GM23338 (cell line): ENCODE results near the gene SIRT7. TPM values are rescaled to one million over a fixed set of nuclear protein-coding genes. Genes with fewer than 3 reads are reported as not detected.

Source experiments
- ATAC-seq: fragments of 200-7000 bp; cut with Tn5 transposase; 3 replicates; pipeline ENCODE4 v1.9.1; 2020
- DNase-seq: peaks from one replicate; pipeline ENCODE4 v3.0.0-alpha.2; 2015; ENCODE audit warnings: low spot score
- H2AFZ ChIP-seq: fragments of 200-600 bp; sonication (generic); 2 replicates; pipeline ENCODE4 v1.8.0; 2016; ENCODE audit warnings: antibody characterized with exemption, mild to moderate bottlenecking, moderate library complexity
- H3F3A ChIP-seq: fragments of 200-600 bp; sonication (generic); replicated peaks from 2 replicates; pipeline ENCODE4 v1.8.0; 2017; ENCODE audit warnings: antibody characterized with exemption, mixed run types, low read depth
- H3K27ac ChIP-seq: fragments of 200-600 bp; sonication (generic); 2 replicates; pipeline ENCODE4 v1.6.1; 2016; ENCODE audit warnings: low read depth
- H3K27me3 ChIP-seq: fragments of 200-600 bp; sonication (generic); 2 replicates; pipeline ENCODE4 v1.8.0; 2016; ENCODE audit warnings: mild to moderate bottlenecking, mixed run types, moderate library complexity; ENCODE audit not compliant: insufficient read depth
- H3K36me3 ChIP-seq: fragments of 200-600 bp; sonication (generic); 2 replicates; pipeline ENCODE4 v1.8.0; 2016; ENCODE audit warnings: mild to moderate bottlenecking; ENCODE audit not compliant: insufficient read depth
- H3K4me1 ChIP-seq: fragments of 200-600 bp; sonication (generic); 2 replicates; pipeline ENCODE4 v1.8.0; 2016; ENCODE audit warnings: mild to moderate bottlenecking, moderate library complexity; ENCODE audit not compliant: insufficient read depth
- H3K4me2 ChIP-seq: fragments of 200-600 bp; sonication (generic); 2 replicates; pipeline ENCODE4 v1.7.1; 2017; ENCODE audit warnings: mixed run types
- H3K4me3 ChIP-seq: fragments of 200-600 bp; sonication (generic); 2 replicates; pipeline ENCODE4 v1.6.1; 2016; ENCODE audit warnings: mixed run types
- H3K79me2 ChIP-seq: fragments of 200-600 bp; sonication (generic); replicated peaks from 2 replicates; pipeline ENCODE4 v1.8.0; 2017; ENCODE audit warnings: mild to moderate bottlenecking; ENCODE audit not compliant: insufficient read depth
- H3K9me2 ChIP-seq: fragments of 200-600 bp; sonication (generic); 2 replicates; pipeline ENCODE4 v1.8.0; 2017; ENCODE audit not compliant: insufficient read depth
- H4K20me1 ChIP-seq: fragments of 200-600 bp; sonication (generic); replicated peaks from 2 replicates; pipeline ENCODE4 v1.8.0; 2017; ENCODE audit warnings: mild to moderate bottlenecking; ENCODE audit not compliant: insufficient read depth
- H3K27ac Mint-ChIP-seq: 2 replicates; pipeline ENCODE4 v1.8.0; 2020; ENCODE audit warnings: inconsistent platforms, mild to moderate bottlenecking, moderate library complexity, mixed read lengths
- H3K27me3 Mint-ChIP-seq: 3 replicates; pipeline ENCODE4 v1.8.0; 2022; ENCODE audit warnings: low read depth, mild to moderate bottlenecking, moderate library complexity, mixed read lengths, inconsistent platforms; ENCODE audit not compliant: insufficient read depth, poor library complexity
- H3K36me3 Mint-ChIP-seq: 3 replicates; pipeline ENCODE4 v1.8.0; 2021; ENCODE audit warnings: low read depth, mild to moderate bottlenecking, inconsistent platforms, moderate library complexity, mixed read lengths
- H3K4me1 Mint-ChIP-seq: 3 replicates; pipeline ENCODE4 v1.8.0; 2020; ENCODE audit warnings: mild to moderate bottlenecking, inconsistent platforms, mixed read lengths
- H3K4me3 Mint-ChIP-seq: 3 replicates; pipeline ENCODE4 v1.8.0; 2021; ENCODE audit warnings: moderate library complexity, mild to moderate bottlenecking, inconsistent platforms, mixed read lengths
- H3K9me3 Mint-ChIP-seq: 3 replicates; pipeline ENCODE4 v1.8.0; 2020; ENCODE audit warnings: moderate library complexity, mild to moderate bottlenecking, inconsistent platforms, mixed read lengths
- EZH2phosphoT487 ChIP-seq: fragments of 200-600 bp; sonication (generic); IDR thresholded peaks from one replicate; pipeline ENCODE4 v1.8.1; 2018; ENCODE audit warnings: antibody characterized with exemption; ENCODE audit not compliant: unreplicated experiment
- NANOG ChIP-seq: IDR thresholded peaks from 2 replicates; pipeline ENCODE4 v1.6.1; 2016; ENCODE audit warnings: antibody characterized with exemption, borderline replicate concordance
- POLR2AphosphoS5 ChIP-seq: IDR thresholded peaks from 2 replicates; pipeline ENCODE4 v1.6.1; 2016; ENCODE audit warnings: antibody characterized with exemption, low read depth
- ZNF331 ChIP-seq: fragments of 250-450 bp; sonication (Bioruptor Pico); IDR thresholded peaks from 2 replicates; pipeline ENCODE4 v1.5.0; 2020; ENCODE audit warnings: low read depth, mild to moderate bottlenecking, moderate library complexity
- polyA plus RNA-seq: library from polyadenylated mRNA; unstranded; fragments of >200 nt; fragmentation: Nextera tagmentation; extraction: Ambion mirVana; gene quantifications from 2 replicates; pipeline ENCODE4 v1.2.1, GENCODE V29; 2016
- total RNA-seq: library from RNA; depleted of rRNA; stranded (reverse); fragments of >200 nt; shearing (Covaris generic); gene quantifications from 2 replicates; pipeline ENCODE4 v1.2.3, GENCODE V29; 2014
- TF ChIP-seq, protein P1 (sequence below): fragments of 250-450 bp; sonication (Bioruptor Pico); IDR thresholded peaks from 2 replicates; pipeline ENCODE4 v1.5.0; 2020; ENCODE audit warnings: mild to moderate bottlenecking, moderate library complexity
- TF ChIP-seq, protein P2 (sequence below): IDR thresholded peaks from 2 replicates; pipeline ENCODE4 v1.6.1; 2016; ENCODE audit warnings: antibody characterized with exemption

SIRT7 gene
- total and polyA plus RNA-seq, 2 experiments from 2014 or later = 16.3 to 20.8 TPM

DNA sequence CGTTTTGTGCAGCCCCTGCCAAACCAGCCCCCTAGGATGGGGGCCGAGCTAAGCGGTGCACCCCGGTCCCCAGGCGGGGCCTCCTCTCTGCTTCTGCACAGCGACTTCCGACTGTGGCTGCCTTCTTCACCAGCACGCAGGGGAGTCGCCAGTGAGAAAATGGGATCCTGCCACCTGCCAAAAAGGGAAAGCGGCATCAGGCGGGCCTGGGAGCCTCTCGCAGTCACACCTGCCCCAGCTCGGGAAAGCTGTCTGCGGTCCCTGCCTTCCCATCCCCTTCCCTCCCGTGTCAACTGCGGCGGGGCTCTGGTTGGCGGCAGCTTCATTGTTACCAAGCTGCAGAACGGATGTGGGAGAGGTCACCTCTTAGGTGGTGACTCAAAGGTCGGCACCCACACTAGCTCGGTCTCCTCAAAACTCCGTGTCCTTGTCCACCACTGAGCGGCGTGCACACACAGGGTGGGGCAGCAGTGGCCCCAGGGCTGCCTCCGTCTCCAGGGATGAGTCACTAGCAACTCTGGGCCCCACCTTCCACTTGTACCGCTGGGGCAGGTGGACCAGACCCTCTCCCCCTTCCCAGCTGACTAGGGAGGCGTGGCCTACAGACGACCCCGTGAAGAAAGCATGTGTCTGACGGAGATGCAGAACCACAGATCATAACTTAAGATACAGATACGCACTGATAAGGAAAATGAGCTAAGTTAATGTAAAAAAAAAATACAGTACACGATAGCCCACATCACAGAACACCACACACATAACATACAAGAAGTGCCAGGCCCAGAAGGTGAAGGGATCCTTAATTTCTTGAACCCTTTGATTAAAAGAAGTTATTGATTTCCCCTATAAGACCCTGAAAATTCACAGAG is 5.3 kb downstream of the SIRT7 start:
- H3K4me1 ChIP-seq = peaks cover 17% of the 10 kb centered on the region
- H4K20me1 ChIP-seq = peaks cover 9% of the 10 kb centered on the region
- no peak overlapping the region for H3K4me2 ChIP-seq
- Mint-ChIP-seq H3K36me3 (peaks cover 39% of the 10 kb centered on the region), H3K4me1 (peaks cover 13% of the 10 kb centered on the region), H3K9me3 (no peaks in the 10 kb centered on the region), H3K4me3 (peak overlapping the region; percentile 26; the same call in 1 of the 3 replicates), H3K27me3 (peaks cover 22% of the 10 kb centered on the region), H3K27ac (no peak overlapping the region)
- no peaks in the 10 kb centered on the region for H3K27me3 ChIP-seq
- DNase-seq (no peak), ATAC-seq (no peak)
- H3K36me3 ChIP-seq = peaks cover 6% of the 10 kb centered on the region; the same call in 1 of the 2 replicates
- peak overlapping the region; percentile 26; the same call in 1 of the 2 replicates for H3K27ac ChIP-seq
- peaks cover 37% of the 10 kb centered on the region for H3F3A ChIP-seq
- H3K4me3 ChIP-seq = no peak overlapping the region
- TF ChIP-seq NANOG = no peak
- TF ChIP-seq, protein P1, sequence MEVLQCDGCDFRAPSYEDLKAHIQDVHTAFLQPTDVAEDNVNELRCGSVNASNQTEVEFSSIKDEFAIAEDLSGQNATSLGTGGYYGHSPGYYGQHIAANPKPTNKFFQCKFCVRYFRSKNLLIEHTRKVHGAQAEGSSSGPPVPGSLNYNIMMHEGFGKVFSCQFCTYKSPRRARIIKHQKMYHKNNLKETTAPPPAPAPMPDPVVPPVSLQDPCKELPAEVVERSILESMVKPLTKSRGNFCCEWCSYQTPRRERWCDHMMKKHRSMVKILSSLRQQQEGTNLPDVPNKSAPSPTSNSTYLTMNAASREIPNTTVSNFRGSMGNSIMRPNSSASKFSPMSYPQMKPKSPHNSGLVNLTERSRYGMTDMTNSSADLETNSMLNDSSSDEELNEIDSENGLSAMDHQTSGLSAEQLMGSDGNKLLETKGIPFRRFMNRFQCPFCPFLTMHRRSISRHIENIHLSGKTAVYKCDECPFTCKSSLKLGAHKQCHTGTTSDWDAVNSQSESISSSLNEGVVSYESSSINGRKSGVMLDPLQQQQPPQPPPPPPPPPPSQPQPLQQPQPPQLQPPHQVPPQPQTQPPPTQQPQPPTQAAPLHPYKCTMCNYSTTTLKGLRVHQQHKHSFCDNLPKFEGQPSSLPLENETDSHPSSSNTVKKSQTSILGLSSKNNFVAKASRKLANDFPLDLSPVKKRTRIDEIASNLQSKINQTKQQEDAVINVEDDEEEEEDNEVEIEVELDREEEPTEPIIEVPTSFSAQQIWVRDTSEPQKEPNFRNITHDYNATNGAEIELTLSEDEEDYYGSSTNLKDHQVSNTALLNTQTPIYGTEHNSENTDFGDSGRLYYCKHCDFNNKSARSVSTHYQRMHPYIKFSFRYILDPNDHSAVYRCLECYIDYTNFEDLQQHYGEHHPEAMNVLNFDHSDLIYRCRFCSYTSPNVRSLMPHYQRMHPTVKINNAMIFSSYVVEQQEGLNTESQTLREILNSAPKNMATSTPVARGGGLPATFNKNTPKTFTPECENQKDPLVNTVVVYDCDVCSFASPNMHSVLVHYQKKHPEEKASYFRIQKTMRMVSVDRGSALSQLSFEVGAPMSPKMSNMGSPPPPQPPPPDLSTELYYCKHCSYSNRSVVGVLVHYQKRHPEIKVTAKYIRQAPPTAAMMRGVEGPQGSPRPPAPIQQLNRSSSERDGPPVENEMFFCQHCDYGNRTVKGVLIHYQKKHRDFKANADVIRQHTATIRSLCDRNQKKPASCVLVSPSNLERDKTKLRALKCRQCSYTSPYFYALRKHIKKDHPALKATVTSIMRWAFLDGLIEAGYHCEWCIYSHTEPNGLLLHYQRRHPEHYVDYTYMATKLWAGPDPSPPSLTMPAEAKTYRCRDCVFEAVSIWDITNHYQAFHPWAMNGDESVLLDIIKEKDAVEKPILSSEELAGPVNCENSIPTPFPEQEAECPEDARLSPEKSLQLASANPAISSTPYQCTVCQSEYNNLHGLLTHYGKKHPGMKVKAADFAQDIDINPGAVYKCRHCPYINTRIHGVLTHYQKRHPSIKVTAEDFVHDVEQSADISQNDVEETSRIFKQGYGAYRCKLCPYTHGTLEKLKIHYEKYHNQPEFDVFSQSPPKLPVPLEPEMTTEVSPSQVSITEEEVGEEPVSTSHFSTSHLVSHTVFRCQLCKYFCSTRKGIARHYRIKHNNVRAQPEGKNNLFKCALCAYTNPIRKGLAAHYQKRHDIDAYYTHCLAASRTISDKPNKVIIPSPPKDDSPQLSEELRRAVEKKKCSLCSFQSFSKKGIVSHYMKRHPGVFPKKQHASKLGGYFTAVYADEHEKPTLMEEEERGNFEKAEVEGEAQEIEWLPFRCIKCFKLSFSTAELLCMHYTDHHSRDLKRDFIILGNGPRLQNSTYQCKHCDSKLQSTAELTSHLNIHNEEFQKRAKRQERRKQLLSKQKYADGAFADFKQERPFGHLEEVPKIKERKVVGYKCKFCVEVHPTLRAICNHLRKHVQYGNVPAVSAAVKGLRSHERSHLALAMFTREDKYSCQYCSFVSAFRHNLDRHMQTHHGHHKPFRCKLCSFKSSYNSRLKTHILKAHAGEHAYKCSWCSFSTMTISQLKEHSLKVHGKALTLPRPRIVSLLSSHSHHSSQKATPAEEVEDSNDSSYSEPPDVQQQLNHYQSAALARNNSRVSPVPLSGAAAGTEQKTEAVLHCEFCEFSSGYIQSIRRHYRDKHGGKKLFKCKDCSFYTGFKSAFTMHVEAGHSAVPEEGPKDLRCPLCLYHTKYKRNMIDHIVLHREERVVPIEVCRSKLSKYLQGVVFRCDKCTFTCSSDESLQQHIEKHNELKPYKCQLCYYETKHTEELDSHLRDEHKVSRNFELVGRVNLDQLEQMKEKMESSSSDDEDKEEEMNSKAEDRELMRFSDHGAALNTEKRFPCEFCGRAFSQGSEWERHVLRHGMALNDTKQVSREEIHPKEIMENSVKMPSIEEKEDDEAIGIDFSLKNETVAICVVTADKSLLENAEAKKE (CRISPR knock-in tag) = no peak
- TF ChIP-seq POLR2AphosphoS5 = no peak
- TF ChIP-seq, protein P2, sequence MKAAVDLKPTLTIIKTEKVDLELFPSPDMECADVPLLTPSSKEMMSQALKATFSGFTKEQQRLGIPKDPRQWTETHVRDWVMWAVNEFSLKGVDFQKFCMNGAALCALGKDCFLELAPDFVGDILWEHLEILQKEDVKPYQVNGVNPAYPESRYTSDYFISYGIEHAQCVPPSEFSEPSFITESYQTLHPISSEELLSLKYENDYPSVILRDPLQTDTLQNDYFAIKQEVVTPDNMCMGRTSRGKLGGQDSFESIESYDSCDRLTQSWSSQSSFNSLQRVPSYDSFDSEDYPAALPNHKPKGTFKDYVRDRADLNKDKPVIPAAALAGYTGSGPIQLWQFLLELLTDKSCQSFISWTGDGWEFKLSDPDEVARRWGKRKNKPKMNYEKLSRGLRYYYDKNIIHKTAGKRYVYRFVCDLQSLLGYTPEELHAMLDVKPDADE = no peak
- TF ChIP-seq ZNF331 (CRISPR knock-in tag) = no peak
- no peak for TF ChIP-seq EZH2phosphoT487
- peaks cover 19% of the 10 kb centered on the region for H3K79me2 ChIP-seq
- no peaks in the 10 kb centered on the region for H3K9me2 ChIP-seq
- no peak overlapping the region for H2AFZ ChIP-seq
